Omental fat pad (tissue), 4 donors: ENCODE data around the gene BTRC. TPM values are rescaled to one million over a fixed set of nuclear protein-coding genes. Genes with fewer than 3 reads are reported as not detected.
"Not testable (repeated sequence)": the region's sequence is repeated elsewhere in the genome, so short reads cannot be mapped to it uniquely, and the experiment has no call there.

Experiments used
- ATAC-seq: fragments of 150-250 bp; one replicate; pipeline ENCODE4 v1.9.1; 2016; ENCODE audit warnings: mild to moderate bottlenecking, moderate library complexity; ENCODE audit not compliant: low FRiP score
- DNase-seq: peaks from one replicate; pipeline ENCODE4 v3.0.0-alpha.2; 2019; ENCODE audit warnings: low spot score
- CTCF ChIP-seq, 3 donors: fragments of 450-650 bp; IDR thresholded peaks; one replicate each; pipeline ENCODE4 v1.5.1; 2016 to 2017; ENCODE audit warnings: antibody characterized with exemption in 3 of 3, mild to moderate bottlenecking in 3 of 3, moderate library complexity in 2 of 3
- total RNA-seq, 4 donors: library from RNA; depleted of rRNA; stranded (reverse); fragments of >200 nt; gene quantifications; one replicate each; pipeline ENCODE4 v1.1.0, GENCODE V29; 2016

BTRC gene
- total RNA-seq, 4 donors from 2014 or later: 9.2 to 14.4 (median 14.0) TPM

DNA sequence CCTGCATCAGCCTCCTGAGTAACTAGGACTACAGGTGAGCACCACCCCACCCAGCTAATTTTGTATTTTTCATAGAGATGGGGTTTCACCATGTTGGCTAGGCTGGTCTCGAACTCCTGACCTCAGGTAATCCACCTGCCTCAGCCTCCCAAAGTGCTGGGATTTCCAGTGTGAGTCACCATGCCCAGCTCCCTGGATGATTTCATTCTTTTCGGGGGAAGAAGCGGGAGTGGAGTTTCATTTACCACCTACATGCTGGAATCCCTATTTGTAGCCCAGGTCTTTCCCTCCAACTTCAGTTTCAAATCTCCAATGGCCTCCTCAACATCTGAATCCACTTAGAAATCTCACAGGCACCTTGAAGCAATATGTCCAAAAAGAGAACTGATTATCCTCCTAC lies 2.9 kb upstream of the BTRC start:
- ATAC-seq: no peak
- DNase-seq: no peak

GRCh38 chr10:101351477-101351876 lies 2.5 kb upstream of the BTRC start:
- DNase-seq (no peak), ATAC-seq (no peak)
- no peak for TF ChIP-seq CTCF (IDR thresholded peaks at IDR 0.05)

More for the DNA sequence above, 2.9 kb upstream of the BTRC start:
- no peak for TF ChIP-seq CTCF (IDR thresholded peaks at IDR 0.05)

DNA sequence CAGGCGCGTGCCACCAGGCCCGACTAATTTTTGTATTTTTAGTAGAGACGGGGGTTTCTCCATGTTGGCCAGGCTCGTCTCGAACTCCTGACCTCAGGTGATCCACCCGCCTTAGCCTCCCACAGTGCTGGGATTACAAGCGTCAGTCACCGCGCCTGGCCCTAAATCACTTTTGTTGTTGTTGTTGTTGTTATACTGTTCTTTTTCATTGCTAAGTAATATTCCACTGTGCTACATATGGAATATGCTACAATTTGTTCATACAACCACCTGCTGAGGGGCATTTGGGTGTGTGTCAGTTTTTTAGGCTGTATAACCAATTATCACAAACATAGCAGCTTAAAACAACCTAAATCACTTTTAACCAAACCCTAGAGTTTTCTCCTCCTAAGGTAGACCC lies 1.1 kb upstream of the BTRC start:
- not testable (repeated sequence) for ATAC-seq, DNase-seq

GRCh38 chr10:101354328-101355071 lies 535 bp downstream of the BTRC start:
- TF ChIP-seq CTCF (IDR thresholded peaks at IDR 0.05): no peak
- DNase-seq (peak; percentile 30), ATAC-seq (peak; percentile 63)

DNA sequence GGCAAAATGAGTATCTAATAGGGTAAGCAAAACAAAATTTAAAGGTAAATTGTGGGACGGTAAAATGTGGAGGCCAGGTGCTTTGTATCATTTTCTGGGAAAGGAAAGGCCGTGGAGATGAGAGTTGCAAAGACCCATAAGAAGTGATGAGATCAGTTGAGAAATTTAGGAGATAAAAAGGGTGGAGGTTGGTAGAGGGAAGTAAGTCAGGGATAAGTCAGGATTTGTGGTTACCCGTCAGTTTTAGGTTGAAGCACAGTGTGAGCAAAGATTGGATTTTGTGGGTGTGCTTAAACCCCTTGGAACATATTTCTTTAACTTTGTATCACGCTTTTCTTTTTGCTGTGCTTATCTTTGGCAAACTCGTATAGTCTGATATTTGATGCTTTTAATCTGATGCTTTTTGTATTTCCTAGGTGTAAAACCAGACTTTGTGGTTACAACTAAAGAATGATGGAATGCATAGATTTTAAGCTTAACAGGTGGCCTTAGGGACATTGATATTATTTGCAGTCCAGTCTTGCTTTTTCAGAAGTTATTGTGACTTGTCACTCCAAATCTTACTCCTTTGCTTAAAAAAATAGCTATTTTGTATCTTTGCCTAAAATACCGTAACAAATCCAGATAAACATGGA lies 1.2 kb downstream of the BTRC start:
- no peak for DNase-seq
- no peak for ATAC-seq

DNA sequence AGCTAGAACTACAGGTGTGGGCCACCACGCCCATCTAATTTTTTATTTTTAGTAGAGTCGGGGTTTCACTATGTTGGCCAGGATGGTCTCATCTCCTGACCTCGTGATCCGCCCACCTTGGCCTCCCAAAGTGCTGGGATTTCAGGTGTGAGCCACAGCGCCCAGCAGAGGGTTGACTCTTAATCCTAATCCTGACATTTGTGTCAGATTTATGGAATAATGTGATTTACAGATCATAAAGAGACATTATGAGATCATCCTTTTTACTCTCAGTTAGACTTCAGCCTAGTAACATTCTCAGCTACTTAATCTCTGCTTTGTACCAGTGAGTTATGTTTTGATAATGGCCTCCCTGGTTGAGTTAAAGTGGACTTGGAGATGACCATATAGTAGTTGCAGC lies 2.2 kb downstream of the BTRC start:
- TF ChIP-seq CTCF (IDR thresholded peaks at IDR 0.05): no peak
- ATAC-seq: no peak

More for the DNA sequence above, 1.2 kb downstream of the BTRC start:
- no peak for TF ChIP-seq CTCF (IDR thresholded peaks at IDR 0.05)

DNA sequence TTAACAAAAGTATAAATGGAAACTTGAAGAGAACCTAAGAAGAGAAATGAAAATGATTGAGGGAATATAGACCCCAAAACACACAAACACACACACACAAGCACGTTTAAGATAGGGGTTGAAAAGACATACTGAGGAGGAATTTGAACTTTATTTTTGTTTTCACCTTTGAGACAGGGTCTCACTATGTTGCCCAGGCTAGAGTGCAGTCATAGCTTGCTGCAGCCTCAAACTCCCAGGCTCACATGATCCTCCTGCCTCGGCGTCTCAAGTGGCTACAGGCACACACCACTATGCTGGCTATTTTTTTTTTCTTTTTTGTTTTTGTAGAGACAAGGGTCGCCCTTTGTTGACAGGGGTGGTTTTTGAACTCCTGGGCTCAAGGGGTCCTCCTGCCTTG lies 4.0 kb downstream of the BTRC start:
- no peak for ATAC-seq
- TF ChIP-seq CTCF (IDR thresholded peaks at IDR 0.05): no peak

More for the DNA sequence above, 2.2 kb downstream of the BTRC start:
- no peak for DNase-seq

More for the DNA sequence above, 4.0 kb downstream of the BTRC start:
- no peak for DNase-seq
